OCI-LY3 (cell line): ENCODE measurements around the gene CDH3.

ENCODE experiments used
- CTCF ChIP-seq: fragments of 200-600, 300-600 bp; sonication (generic); IDR thresholded peaks from 2 replicates; pipeline ENCODE4 v1.5.1; 2014; ENCODE audit warnings: antibody characterized with exemption, low read length, low read depth
- EZH2phosphoT487 ChIP-seq: fragments of 200-600 bp; shearing (Covaris generic); IDR thresholded peaks from 2 replicates; pipeline ENCODE4 v1.6.1; 2018; ENCODE audit warnings: antibody characterized with exemption, mixed run types, low read depth

- no peak for TF ChIP-seq CTCF
- TF ChIP-seq EZH2phosphoT487, result no peak
These were observed 72.6 kb downstream of the CDH3 start for GRCh38 chr16:68717684-68718083.
